ENCODE measurements around the gene TMEM97. TPM values are rescaled to one million over a fixed set of nuclear protein-coding genes. Genes with fewer than 3 reads are reported as not detected.

TMEM97 gene
- total RNA-seq, 4 donors from 2014 or later, result 6.8 to 16.4 (median 13.0) TPM

GRCh38 chr17:28357061-28357900 is 38.3 kb downstream of the TMEM97 start, which contains the start of gene POLDIP2:
Gene POLDIP2 (minus strand): TSS chr17:28357527. CDS start chr17:28357448, 79 bp downstream.
- Histone ChIP-seq H3K27me3 (no peaks in the 10 kb centered on the region), H3K9me3 (no peaks in the 10 kb centered on the region), H3K36me3 (peaks cover 29 to 70% (median 36%) of the 10 kb centered on the region in 3 donors), H3K27ac (peak within 1 kb of the TSS; percentile 94 to 97 (median 96)), H3K4me1 (peaks cover 10 to 34% (median 20%) of the 10 kb centered on the region in 3 donors), H3K4me3 (peak within 1 kb of the TSS; percentile 80 to 100 (median 90))
- peak; percentile 75 for DNase-seq
- TF ChIP-seq POLR2A (IDR thresholded peaks at IDR 0.05) (peak in 3 of 4 donors; percentile 95 to 96 (median 96)), CTCF (IDR thresholded peaks at IDR 0.05) (peak in 3 of 6 experiments; percentile 23 to 46 (median 25))
- WGBS, 2 donors, result 0% methylated on average over 3 of the region's 80 CpGs; no CpG with 5 or more reads in 1 of the 2 donors
- intact Hi-C loops (cut with DNase I), result no loop called here

- TF ChIP-seq POLR2A (IDR thresholded peaks at IDR 0.05) (no peak), CTCF (IDR thresholded peaks at IDR 0.05) (no peak)
- no peaks in the 10 kb centered on the region for H3K9me3 ChIP-seq
- H3K4me1 ChIP-seq, result peaks cover 10 to 34% (median 20%) of the 10 kb centered on the region in 3 donors
- intact Hi-C loops (cut with DNase I), result no loop called here
- peak overlapping the region; percentile 80 to 100 (median 90) for H3K4me3 ChIP-seq
- WGBS, 2 donors, result 2 to 5% methylated on average over 4 of the region's 4 CpGs
- peaks cover 23 to 70% (median 41%) of the 10 kb centered on the region in 3 donors for H3K36me3 ChIP-seq
- H3K27ac ChIP-seq, result peak overlapping the region; percentile 94 to 97 (median 96)
- H3K27me3 ChIP-seq, result no peaks in the 10 kb centered on the region
- no peak for DNase-seq
Observed at GRCh38 chr17:28357901-28358197, 38.8 kb downstream of the TMEM97 start.

GRCh38 chr17:28363186-28363585 is 44.2 kb downstream of the TMEM97 start:
- Histone ChIP-seq H3K4me3 (no peak overlapping the region), H3K27ac (no peak overlapping the region), H3K36me3 (peaks cover 20 to 68% (median 28%) of the 10 kb centered on the region in 3 donors), H3K27me3 (no peaks in the 10 kb centered on the region), H3K4me1 (peaks cover 4 to 8% (median 6%) of the 10 kb centered on the region in 3 donors), H3K9me3 (no peaks in the 10 kb centered on the region)
- DNase-seq, result no peak
- intact Hi-C loops (cut with DNase I), result no loop called here
- WGBS, 2 donors, result 87 to 90% methylated on average over 5 of the region's 5 CpGs
- TF ChIP-seq POLR2A (IDR thresholded peaks at IDR 0.05), result no peak
- TF ChIP-seq CTCF (IDR thresholded peaks at IDR 0.05), result no peak

GRCh38 chr17:28363776-28364650 is 45.0 kb downstream of the TMEM97 start:
- intact Hi-C loops (cut with DNase I), result no loop called here
- no peak overlapping the region for H3K27ac ChIP-seq

More at GRCh38 chr17:28363776-28364650, 45.0 kb downstream of the TMEM97 start:
- H3K4me3 ChIP-seq, result no peak overlapping the region
- no peak for DNase-seq
- 78% methylated on average over 4 of the region's 8 CpGs; no CpG with 5 or more reads in 1 of the 2 donors for WGBS, 2 donors
- peaks cover 20 to 65% (median 28%) of the 10 kb centered on the region in 3 donors for H3K36me3 ChIP-seq
- no peaks in the 10 kb centered on the region for H3K27me3 ChIP-seq
- H3K9me3 ChIP-seq, result no peaks in the 10 kb centered on the region
- H3K4me1 ChIP-seq, result no peaks in the 10 kb centered on the region
- TF ChIP-seq POLR2A (IDR thresholded peaks at IDR 0.05), result no peak
- no peak for TF ChIP-seq CTCF (IDR thresholded peaks at IDR 0.05)
